Esophagus (tissue), 2 donors: Measurements from ENCODE around the gene ATP2C2. TPM values are rescaled to one million over a fixed set of nuclear protein-coding genes. Genes with fewer than 3 reads are reported as not detected.
A peak's percentile ranks its signal among the peaks of the same experiment; 100 is the strongest.

Experiments used
- H3K27ac ChIP-seq, 2 donors: one replicate each; pipeline ENCODE4 v1.5.1; 2013; ENCODE audit warnings: low read depth in 2 of 2, mild to moderate bottlenecking in 2 of 2, inconsistent platforms in 1 of 2, low read length in 1 of 2, moderate library complexity in 1 of 2
- H3K27me3 ChIP-seq, 2 donors: one replicate each; pipeline ENCODE4 v1.6.1; 2013; ENCODE audit warnings: low read length in 2 of 2, control low read depth in 1 of 2, mild to moderate bottlenecking in 1 of 2; ENCODE audit not compliant: insufficient read depth in 2 of 2, control insufficient read depth in 1 of 2
- H3K36me3 ChIP-seq, 2 donors: one replicate each; pipeline ENCODE4 v1.6.1; 2013; ENCODE audit warnings: low read length in 1 of 2; ENCODE audit not compliant: control insufficient read depth in 2 of 2, insufficient read depth in 2 of 2
- H3K4me1 ChIP-seq, 2 donors: one replicate each; pipeline ENCODE4 v1.6.1; 2013; ENCODE audit warnings: low read length in 1 of 2; ENCODE audit not compliant: control insufficient read depth in 2 of 2, insufficient read depth in 2 of 2
- H3K4me3 ChIP-seq, 2 donors: one replicate each; pipeline ENCODE4 v1.5.1; 2013; ENCODE audit warnings: low read length in 2 of 2, mild to moderate bottlenecking in 2 of 2, low read depth in 1 of 2, moderate library complexity in 1 of 2
- H3K9me3 ChIP-seq, 2 donors: one replicate each; pipeline ENCODE4 v1.6.1; 2013; ENCODE audit warnings: mild to moderate bottlenecking in 2 of 2, low read depth in 1 of 2, low read length in 1 of 2, moderate library complexity in 1 of 2; ENCODE audit not compliant: control insufficient read depth in 2 of 2, insufficient read depth in 1 of 2
- WGBS, 2 donors: extraction: QIAGEN DNeasy Blood & Tissue Kit; methylation state at CpG; one replicate each; pipeline ENCODE4 v1.1.7; 2013; 5-methylcytosine and 5-hydroxymethylcytosine counted together
- polyA plus RNA-seq, 2 donors: library from polyadenylated mRNA; stranded (reverse); fragments of 200-250 nt; gene quantifications; one replicate each; pipeline ENCODE4 v1.2.3, GENCODE V29; 2013
- donor health status: healthy with polysubstance abuse.
- donor health status: Bipolar disorder and iron deficiency.

The ATP2C2 gene
- 1 to 10 TPM; 1.1 to 2.2 TPM for polyA plus RNA-seq

GRCh38 chr16:84368308-84368996 lies at the start of gene ATP2C2:
TSS of gene ATP2C2 (plus strand) at chr16:84368538. CDS start at chr16:84368616, 78 bp downstream.
- Histone ChIP-seq H3K27me3 (peaks cover 0 to 4% of the 10 kb centered on the region in 2 donors), H3K4me3 (peak within 1 kb of the TSS; percentile 35 to 39), H3K4me1 (peaks cover 0 to 4% of the 10 kb centered on the region in 2 donors), H3K9me3 (no peaks in the 10 kb centered on the region), H3K27ac (no peak within 1 kb of the TSS), H3K36me3 (no peaks in the 10 kb centered on the region)
- 3 to 4% methylated on average over 59 to 66 of the region's 66 CpGs for WGBS, 2 donors

DNA sequence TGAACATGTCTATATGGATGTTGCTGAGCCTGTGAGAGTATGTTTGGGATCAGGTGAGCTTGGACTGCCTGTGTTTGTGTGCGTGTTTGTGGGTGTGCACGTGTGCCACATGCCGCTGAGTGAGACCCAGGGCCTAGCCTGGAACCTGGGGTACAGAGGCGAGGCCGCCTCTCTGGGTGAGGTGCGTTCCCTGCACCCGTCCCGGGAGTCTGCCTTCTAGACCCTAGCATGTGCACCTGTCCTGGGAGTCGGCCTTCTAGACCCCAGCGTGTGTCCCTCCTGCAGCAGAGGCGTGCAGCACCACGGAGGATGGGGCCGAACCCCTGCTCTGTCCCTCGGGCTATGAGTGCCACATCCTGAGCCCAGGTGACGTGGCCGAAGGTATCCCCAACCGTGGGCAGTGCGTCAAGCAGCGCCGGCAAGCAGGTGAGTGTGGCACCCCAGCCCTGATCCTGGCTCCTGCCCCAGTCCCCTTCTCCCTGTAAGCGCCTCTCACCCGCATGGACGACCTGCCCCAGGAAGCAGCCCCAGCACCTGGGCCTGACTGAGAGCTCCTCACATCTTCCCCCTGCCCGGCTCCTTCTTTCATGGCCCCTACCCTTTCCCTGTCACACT lies 49.1 kb upstream of the ATP2C2 start:
- no peak overlapping the region for H3K4me3 ChIP-seq
- no peaks in the 10 kb centered on the region for H3K4me1 ChIP-seq
- peaks cover 0 to 10% of the 10 kb centered on the region in 2 donors for H3K9me3 ChIP-seq
- WGBS, 2 donors, result 91 to 94% methylated on average over 23 to 24 of the region's 24 CpGs
- no peaks in the 10 kb centered on the region for H3K27me3 ChIP-seq
- no peaks in the 10 kb centered on the region for H3K36me3 ChIP-seq
- no peak overlapping the region for H3K27ac ChIP-seq

DNA sequence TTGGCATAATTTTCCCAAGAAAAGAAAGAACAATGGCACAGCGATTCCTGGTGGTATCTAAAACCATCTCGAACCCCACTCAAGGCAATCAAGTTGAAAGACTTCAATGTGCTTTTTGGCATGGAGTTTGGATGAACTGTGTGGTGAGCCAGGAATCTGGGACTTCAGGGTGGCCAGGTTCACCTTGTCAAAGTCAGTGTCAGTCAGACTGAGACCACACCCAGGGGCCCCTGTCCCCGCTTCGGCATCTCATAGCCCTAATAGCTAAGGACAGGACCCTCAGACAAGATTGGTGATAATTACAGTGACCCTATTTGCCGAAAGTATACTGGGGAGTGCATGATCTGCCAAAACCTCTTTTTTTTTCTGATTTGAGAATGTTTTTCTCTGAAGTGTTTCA lies 47.8 kb upstream of the ATP2C2 start:
- Histone ChIP-seq H3K4me3 (no peak overlapping the region), H3K9me3 (peaks cover 0 to 10% of the 10 kb centered on the region in 2 donors), H3K36me3 (no peaks in the 10 kb centered on the region), H3K4me1 (no peaks in the 10 kb centered on the region), H3K27ac (no peak overlapping the region), H3K27me3 (no peaks in the 10 kb centered on the region)
- WGBS, 2 donors, result 82 to 84% methylated on average over 5 of the region's 5 CpGs

- WGBS, 2 donors, result 54 to 56% methylated on average over 4 of the region's 4 CpGs
- H3K9me3 ChIP-seq, result peaks cover 0 to 10% of the 10 kb centered on the region in 2 donors
- no peak overlapping the region for H3K4me3 ChIP-seq
- no peaks in the 10 kb centered on the region for H3K36me3 ChIP-seq
- H3K27me3 ChIP-seq, result no peaks in the 10 kb centered on the region
- H3K4me1 ChIP-seq, result no peaks in the 10 kb centered on the region
- H3K27ac ChIP-seq, result no peak overlapping the region
Measured at GRCh38 chr16:84321932-84322331, 46.4 kb upstream of the ATP2C2 start.

DNA sequence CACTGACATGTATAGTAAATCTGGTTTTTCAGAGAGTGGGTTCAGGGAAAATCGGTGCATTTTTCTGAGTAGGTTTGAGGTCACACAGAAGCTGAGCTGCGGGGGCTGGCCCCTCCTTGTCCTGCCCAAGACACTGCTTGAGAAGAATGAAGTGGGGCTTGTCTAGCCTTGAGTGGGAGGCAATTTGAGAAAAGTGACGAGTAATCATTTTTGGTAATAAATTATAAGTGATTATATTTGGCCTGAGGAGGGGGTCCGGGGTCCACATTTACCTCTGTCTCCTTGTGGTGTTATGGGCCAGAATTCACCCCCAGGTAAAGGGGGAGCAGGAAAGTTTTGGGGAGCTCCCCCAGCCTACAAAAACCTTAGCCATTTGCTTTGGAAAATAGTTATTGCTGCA lies 45.6 kb upstream of the ATP2C2 start:
- WGBS, 2 donors, result 81 to 84% methylated on average over 4 of the region's 4 CpGs
- Histone ChIP-seq H3K27ac (no peak overlapping the region), H3K4me3 (no peak overlapping the region), H3K9me3 (peaks cover 0 to 9% of the 10 kb centered on the region in 2 donors), H3K36me3 (no peaks in the 10 kb centered on the region), H3K4me1 (no peaks in the 10 kb centered on the region), H3K27me3 (no peaks in the 10 kb centered on the region)

- Histone ChIP-seq H3K36me3 (no peaks in the 10 kb centered on the region), H3K27me3 (no peaks in the 10 kb centered on the region), H3K9me3 (peaks cover 0 to 3% of the 10 kb centered on the region in 2 donors), H3K4me1 (no peaks in the 10 kb centered on the region), H3K27ac (no peak overlapping the region), H3K4me3 (no peak overlapping the region)
- WGBS, 2 donors, result 70 to 77% methylated on average over 7 of the region's 7 CpGs
Measured at GRCh38 chr16:84323606-84324005, 44.7 kb upstream of the ATP2C2 start.

GRCh38 chr16:84324434-84325262 lies 43.7 kb upstream of the ATP2C2 start:
- H3K36me3 ChIP-seq, result no peaks in the 10 kb centered on the region
- 42 to 49% methylated on average over 2 of the region's 2 CpGs for WGBS, 2 donors

GRCh38 chr16:84326545-84326944 lies 41.8 kb upstream of the ATP2C2 start:
- no peaks in the 10 kb centered on the region for H3K9me3 ChIP-seq
- H3K27ac ChIP-seq, result no peak overlapping the region
- H3K4me3 ChIP-seq, result no peak overlapping the region
- H3K36me3 ChIP-seq, result no peaks in the 10 kb centered on the region
- H3K27me3 ChIP-seq, result no peaks in the 10 kb centered on the region
- no peaks in the 10 kb centered on the region for H3K4me1 ChIP-seq
- 78% methylated on average over 2 of the region's 2 CpGs for WGBS, 2 donors

More at GRCh38 chr16:84324434-84325262, 43.7 kb upstream of the ATP2C2 start:
- no peak overlapping the region for H3K4me3 ChIP-seq
- H3K4me1 ChIP-seq, result no peaks in the 10 kb centered on the region
- H3K27me3 ChIP-seq, result no peaks in the 10 kb centered on the region
- no peaks in the 10 kb centered on the region for H3K9me3 ChIP-seq
- H3K27ac ChIP-seq, result no peak overlapping the region

- Histone ChIP-seq H3K27me3 (no peaks in the 10 kb centered on the region), H3K4me1 (no peaks in the 10 kb centered on the region), H3K4me3 (no peak overlapping the region), H3K9me3 (no peaks in the 10 kb centered on the region), H3K36me3 (no peaks in the 10 kb centered on the region), H3K27ac (no peak overlapping the region)
- 69 to 70% methylated on average over 13 of the region's 13 CpGs for WGBS, 2 donors
Measured at GRCh38 chr16:84327926-84328505, 40.3 kb upstream of the ATP2C2 start.
